Nephron progenitor cell (in vitro differentiated cells): ENCODE results near the gene FBXL13.
A peak's percentile ranks its signal among the peaks of the same experiment; 100 is the strongest.

ENCODE experiments used
- DNase-seq: peaks from one replicate; pipeline ENCODE4 v3.0.0; 2021
- H3K27ac Mint-ChIP-seq: 2 replicates; pipeline ENCODE4 v1.8.0; 2021; ENCODE audit warnings: mild to moderate bottlenecking, moderate library complexity, mixed read lengths
- H3K27me3 Mint-ChIP-seq: 2 replicates; pipeline ENCODE4 v1.8.0; 2021; ENCODE audit warnings: mild to moderate bottlenecking, low read depth, mixed read lengths; ENCODE audit not compliant: poor library complexity
- H3K36me3 Mint-ChIP-seq: 2 replicates; pipeline ENCODE4 v1.8.0; 2021; ENCODE audit warnings: low read depth, mixed read lengths
- H3K4me1 Mint-ChIP-seq: 2 replicates; pipeline ENCODE4 v1.8.0; 2021; ENCODE audit warnings: mixed read lengths
- H3K4me3 Mint-ChIP-seq: 2 replicates; pipeline ENCODE4 v1.8.0; 2021; ENCODE audit warnings: mild to moderate bottlenecking, moderate library complexity, mixed read lengths
- H3K9me3 Mint-ChIP-seq: 2 replicates; pipeline ENCODE4 v1.8.0; 2021; ENCODE audit warnings: mild to moderate bottlenecking, moderate library complexity, mixed read lengths
- CTCF ChIP-seq: fragments of 200-600 bp; sonication (generic); IDR thresholded peaks from 2 replicates; pipeline ENCODE4 v1.5.0; 2021; ENCODE audit warnings: antibody characterized with exemption

Gene FBXL13

GRCh38 chr7:102931757-102932156 is 142.8 kb downstream of the FBXL13 start:
- no peak for TF ChIP-seq CTCF
- Mint-ChIP-seq H3K4me1 (peaks cover 26% of the 10 kb centered on the region), H3K9me3 (no peaks in the 10 kb centered on the region), H3K36me3 (no peaks in the 10 kb centered on the region), H3K27me3 (no peaks in the 10 kb centered on the region), H3K4me3 (no peak overlapping the region), H3K27ac (no peak overlapping the region)
- no peak for DNase-seq

- no peak for DNase-seq
- Mint-ChIP-seq H3K27me3 (no peaks in the 10 kb centered on the region), H3K9me3 (no peaks in the 10 kb centered on the region), H3K36me3 (peaks cover 5% of the 10 kb centered on the region), H3K4me3 (no peak overlapping the region), H3K4me1 (no peaks in the 10 kb centered on the region), H3K27ac (no peak overlapping the region)
- TF ChIP-seq CTCF: no peak
Measured at GRCh38 chr7:102927312-102927933, 147.2 kb downstream of the FBXL13 start.

- Mint-ChIP-seq H3K27me3 (no peaks in the 10 kb centered on the region), H3K4me1 (no peaks in the 10 kb centered on the region), H3K27ac (peak overlapping the region; percentile 82), H3K36me3 (peaks cover 5% of the 10 kb centered on the region), H3K4me3 (no peak overlapping the region), H3K9me3 (no peaks in the 10 kb centered on the region)
- no peak for TF ChIP-seq CTCF
- no peak for DNase-seq
Measured at GRCh38 chr7:102926783-102927140, 147.8 kb downstream of the FBXL13 start.

GRCh38 chr7:102925976-102926782 is 148.4 kb downstream of the FBXL13 start:
- H3K36me3 Mint-ChIP-seq: peaks cover 5% of the 10 kb centered on the region
- H3K4me3 Mint-ChIP-seq: no peak overlapping the region
- DNase-seq: no peak
- H3K27me3 Mint-ChIP-seq: no peaks in the 10 kb centered on the region
- no peaks in the 10 kb centered on the region for H3K4me1 Mint-ChIP-seq
- no peak overlapping the region for H3K27ac Mint-ChIP-seq
- TF ChIP-seq CTCF: no peak
- no peaks in the 10 kb centered on the region for H3K9me3 Mint-ChIP-seq

- Mint-ChIP-seq H3K4me3 (no peak overlapping the region), H3K9me3 (no peaks in the 10 kb centered on the region), H3K4me1 (no peaks in the 10 kb centered on the region), H3K27me3 (no peaks in the 10 kb centered on the region), H3K36me3 (no peaks in the 10 kb centered on the region), H3K27ac (no peak overlapping the region)
- no peak for DNase-seq
- TF ChIP-seq CTCF: no peak
Measured at GRCh38 chr7:102918845-102919244, 155.8 kb downstream of the FBXL13 start.
